ENCODE data around the gene RGL1. TPM values are rescaled to one million over a fixed set of nuclear protein-coding genes. Genes with fewer than 3 reads are reported as not detected.

RGL1 gene
- total RNA-seq, 4 donors from 2014 or later = 10.6 to 13.8 (median 11.3) TPM

GRCh38 chr1:183915625-183916510 lies 110.9 kb downstream of the RGL1 start:
- DNase-seq (ENCODE audit: low spot score in 2 of 2) = peak in 1 of 2 donors; percentile 82
- Histone ChIP-seq H3K4me1 (peaks cover 10% of the 10 kb centered on the region), H3K4me3 (no peak overlapping the region), H3K9me3 (no peaks in the 10 kb centered on the region), H3K36me3 (peaks cover 58% of the 10 kb centered on the region), H3K27ac (peak overlapping the region; percentile 55), H3K27me3 (no peaks in the 10 kb centered on the region)
- TF ChIP-seq POLR2AphosphoS5 (IDR thresholded peaks at IDR 0.05) (peak in 1 of 3 donors; percentile 45), EP300 (IDR thresholded peaks at IDR 0.05) (no peak), POLR2A (IDR thresholded peaks at IDR 0.05) (no peak)
- TF ChIP-seq, protein P1, sequence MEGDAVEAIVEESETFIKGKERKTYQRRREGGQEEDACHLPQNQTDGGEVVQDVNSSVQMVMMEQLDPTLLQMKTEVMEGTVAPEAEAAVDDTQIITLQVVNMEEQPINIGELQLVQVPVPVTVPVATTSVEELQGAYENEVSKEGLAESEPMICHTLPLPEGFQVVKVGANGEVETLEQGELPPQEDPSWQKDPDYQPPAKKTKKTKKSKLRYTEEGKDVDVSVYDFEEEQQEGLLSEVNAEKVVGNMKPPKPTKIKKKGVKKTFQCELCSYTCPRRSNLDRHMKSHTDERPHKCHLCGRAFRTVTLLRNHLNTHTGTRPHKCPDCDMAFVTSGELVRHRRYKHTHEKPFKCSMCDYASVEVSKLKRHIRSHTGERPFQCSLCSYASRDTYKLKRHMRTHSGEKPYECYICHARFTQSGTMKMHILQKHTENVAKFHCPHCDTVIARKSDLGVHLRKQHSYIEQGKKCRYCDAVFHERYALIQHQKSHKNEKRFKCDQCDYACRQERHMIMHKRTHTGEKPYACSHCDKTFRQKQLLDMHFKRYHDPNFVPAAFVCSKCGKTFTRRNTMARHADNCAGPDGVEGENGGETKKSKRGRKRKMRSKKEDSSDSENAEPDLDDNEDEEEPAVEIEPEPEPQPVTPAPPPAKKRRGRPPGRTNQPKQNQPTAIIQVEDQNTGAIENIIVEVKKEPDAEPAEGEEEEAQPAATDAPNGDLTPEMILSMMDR (IDR thresholded peaks at IDR 0.05) = peak; percentile 71 to 91
- WGBS = 20% methylated on average over 10 of the region's 10 CpGs

- TF ChIP-seq, protein P1 (IDR thresholded peaks at IDR 0.05) = no peak
- TF ChIP-seq POLR2AphosphoS5 (IDR thresholded peaks at IDR 0.05) (no peak), POLR2A (IDR thresholded peaks at IDR 0.05) (no peak), EP300 (IDR thresholded peaks at IDR 0.05) (no peak)
- Histone ChIP-seq H3K4me1 (peaks cover 10% of the 10 kb centered on the region), H3K4me3 (no peak overlapping the region), H3K27ac (no peak overlapping the region), H3K9me3 (no peaks in the 10 kb centered on the region), H3K36me3 (peaks cover 55% of the 10 kb centered on the region), H3K27me3 (no peaks in the 10 kb centered on the region)
- DNase-seq (ENCODE audit: low spot score in 2 of 2) = no peak
- 93% methylated on average over 8 of the region's 8 CpGs for WGBS
These were observed 111.7 kb downstream of the RGL1 start for GRCh38 chr1:183916574-183916973.

GRCh38 chr1:183918589-183918988 lies 113.7 kb downstream of the RGL1 start:
- Histone ChIP-seq H3K27me3 (no peaks in the 10 kb centered on the region), H3K9me3 (no peaks in the 10 kb centered on the region), H3K27ac (no peak overlapping the region), H3K4me1 (peaks cover 10% of the 10 kb centered on the region), H3K4me3 (no peak overlapping the region), H3K36me3 (peaks cover 56% of the 10 kb centered on the region)
- WGBS = 83% methylated on average over 6 of the region's 6 CpGs
- no peak for TF ChIP-seq EP300 (IDR thresholded peaks at IDR 0.05)
- TF ChIP-seq POLR2AphosphoS5 (IDR thresholded peaks at IDR 0.05) = no peak
- TF ChIP-seq, protein P1 (IDR thresholded peaks at IDR 0.05) = no peak
- TF ChIP-seq POLR2A (IDR thresholded peaks at IDR 0.05) = no peak
- DNase-seq (ENCODE audit: low spot score in 2 of 2) = no peak

- Histone ChIP-seq H3K4me3 (no peak overlapping the region), H3K9me3 (no peaks in the 10 kb centered on the region), H3K4me1 (peaks cover 8% of the 10 kb centered on the region), H3K27ac (no peak overlapping the region), H3K36me3 (peaks cover 63% of the 10 kb centered on the region), H3K27me3 (no peaks in the 10 kb centered on the region)
- no peak for TF ChIP-seq POLR2A (IDR thresholded peaks at IDR 0.05)
- no peak for TF ChIP-seq EP300 (IDR thresholded peaks at IDR 0.05)
- TF ChIP-seq POLR2AphosphoS5 (IDR thresholded peaks at IDR 0.05) = no peak
- TF ChIP-seq, protein P1 (IDR thresholded peaks at IDR 0.05) = no peak
- no peak for DNase-seq (ENCODE audit: low spot score in 2 of 2)
- WGBS = 71% methylated on average over 3 of the region's 3 CpGs
These were observed 115.7 kb downstream of the RGL1 start for GRCh38 chr1:183920651-183921050.

DNA sequence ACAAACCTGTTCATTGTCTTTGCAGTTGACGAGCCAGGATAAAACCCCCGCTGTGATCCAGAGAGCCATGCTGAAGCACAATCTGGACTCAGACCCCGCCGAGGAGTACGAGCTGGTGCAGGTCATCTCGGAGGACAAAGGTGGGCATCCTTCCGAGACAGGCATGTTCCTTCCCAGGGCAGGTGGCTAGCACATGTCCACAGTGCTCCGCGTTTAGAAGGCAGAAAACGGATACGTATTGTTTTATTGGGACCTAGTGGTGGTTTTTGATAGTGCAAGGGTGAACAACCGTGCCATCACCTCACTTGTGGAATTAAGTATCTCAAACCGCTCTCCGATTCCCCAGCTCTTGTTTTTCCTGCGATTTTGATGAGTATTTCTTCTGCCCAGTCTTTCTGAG lies 117.3 kb downstream of the RGL1 start:
- H3K27ac ChIP-seq = no peak overlapping the region
- H3K4me1 ChIP-seq = no peaks in the 10 kb centered on the region
- no peak for DNase-seq (ENCODE audit: low spot score in 2 of 2)
- peaks cover 77% of the 10 kb centered on the region for H3K36me3 ChIP-seq
- TF ChIP-seq POLR2AphosphoS5 (IDR thresholded peaks at IDR 0.05) (no peak), EP300 (IDR thresholded peaks at IDR 0.05) (no peak), POLR2A (IDR thresholded peaks at IDR 0.05) (no peak)
- TF ChIP-seq, protein P1 (IDR thresholded peaks at IDR 0.05) = no peak
- no peak overlapping the region for H3K4me3 ChIP-seq
- WGBS = 84% methylated on average over 15 of the region's 15 CpGs
- no peaks in the 10 kb centered on the region for H3K9me3 ChIP-seq
- no peaks in the 10 kb centered on the region for H3K27me3 ChIP-seq
